ENCODE data around the gene SLC9A8. TPM values are rescaled to one million over a fixed set of nuclear protein-coding genes. Genes with fewer than 3 reads are reported as not detected.

The SLC9A8 gene
- total and polyA plus RNA-seq, 9 of the 15 experiments (the other 6 are each of a cell fraction or from before 2014, with no cell fraction given): 0.56 to 9.7 (median 5.0) TPM

- no peak for TF ChIP-seq NFYB (IDR thresholded peaks at IDR 0.05; ENCODE audit: extremely low read depth, insufficient read length)
- TF ChIP-seq MITF (IDR thresholded peaks at IDR 0.05): no peak
- TF ChIP-seq MGA (IDR thresholded peaks at IDR 0.05): no peak
- TF ChIP-seq CBX3 (IDR thresholded peaks at IDR 0.05; ENCODE audit: borderline replicate concordance in 1 of 2, low read length in 2 of 2): no peak
- no peak for TF ChIP-seq PYGO2 (tag; IDR thresholded peaks at IDR 0.05)
- no peak for TF ChIP-seq POLR2A (conservative IDR thresholded peaks at IDR 0.05)
These were observed 25.9 kb downstream of the SLC9A8 start (continued) for GRCh38 chr20:49838546-49838945.

Data from K562 (cell line).